Subcutaneous adipose tissue (tissue), 4 donors: ENCODE results near the gene COLEC11. TPM values are rescaled to one million over a fixed set of nuclear protein-coding genes. Genes with fewer than 3 reads are reported as not detected.

ENCODE experiments used
- total RNA-seq, 4 donors: library from RNA; depleted of rRNA; stranded (reverse); fragments of >200 nt; gene quantifications; one replicate each; pipeline ENCODE4 v1.1.0, GENCODE V29; 2016
- TF ChIP-seq, protein P1 (sequence below): fragments of 450-650 bp; IDR thresholded peaks from one replicate; pipeline ENCODE4 v1.5.1; 2016; ENCODE audit warnings: low read depth, mild to moderate bottlenecking, control low read depth, antibody characterized with exemption, moderate library complexity

COLEC11 gene
- total RNA-seq, 4 donors from 2014 or later, result 1.1 to 9.8 (median 2.3) TPM

DNA sequence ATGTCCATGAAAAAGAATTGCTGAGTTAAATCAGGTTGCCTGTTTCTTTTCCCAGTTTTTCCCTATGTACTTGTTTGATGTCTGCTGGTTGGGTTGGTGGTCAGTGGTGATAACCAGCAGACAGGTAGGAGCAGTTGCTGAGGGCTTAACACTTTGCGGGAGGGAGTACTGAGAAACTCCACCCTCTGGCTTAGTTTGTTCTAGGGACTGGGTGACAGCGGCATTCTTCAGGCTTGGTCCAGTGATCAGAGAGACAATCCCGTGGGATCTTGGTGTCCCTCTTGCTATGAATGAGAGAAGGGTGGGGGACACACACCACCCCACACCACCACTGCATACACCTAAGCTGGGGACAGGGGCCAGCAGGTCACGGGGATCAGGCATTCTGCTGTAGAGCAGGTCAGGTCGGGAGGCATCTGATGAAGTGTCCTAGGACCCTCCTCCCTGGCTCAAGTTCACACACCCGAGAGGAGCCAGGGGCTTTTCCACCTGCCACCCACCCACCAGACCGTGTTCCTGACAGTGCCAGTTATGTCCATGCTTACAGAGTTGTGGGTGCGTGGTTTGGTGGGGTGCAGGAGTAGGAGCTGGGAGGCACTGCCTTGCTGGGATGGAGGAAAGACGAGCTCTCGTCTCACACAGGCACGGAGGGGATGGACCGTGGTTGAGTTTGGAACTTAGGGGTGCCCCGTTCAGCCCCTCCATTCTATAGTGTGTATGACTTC, 41.8 kb downstream of the COLEC11 start:
- TF ChIP-seq, protein P1, sequence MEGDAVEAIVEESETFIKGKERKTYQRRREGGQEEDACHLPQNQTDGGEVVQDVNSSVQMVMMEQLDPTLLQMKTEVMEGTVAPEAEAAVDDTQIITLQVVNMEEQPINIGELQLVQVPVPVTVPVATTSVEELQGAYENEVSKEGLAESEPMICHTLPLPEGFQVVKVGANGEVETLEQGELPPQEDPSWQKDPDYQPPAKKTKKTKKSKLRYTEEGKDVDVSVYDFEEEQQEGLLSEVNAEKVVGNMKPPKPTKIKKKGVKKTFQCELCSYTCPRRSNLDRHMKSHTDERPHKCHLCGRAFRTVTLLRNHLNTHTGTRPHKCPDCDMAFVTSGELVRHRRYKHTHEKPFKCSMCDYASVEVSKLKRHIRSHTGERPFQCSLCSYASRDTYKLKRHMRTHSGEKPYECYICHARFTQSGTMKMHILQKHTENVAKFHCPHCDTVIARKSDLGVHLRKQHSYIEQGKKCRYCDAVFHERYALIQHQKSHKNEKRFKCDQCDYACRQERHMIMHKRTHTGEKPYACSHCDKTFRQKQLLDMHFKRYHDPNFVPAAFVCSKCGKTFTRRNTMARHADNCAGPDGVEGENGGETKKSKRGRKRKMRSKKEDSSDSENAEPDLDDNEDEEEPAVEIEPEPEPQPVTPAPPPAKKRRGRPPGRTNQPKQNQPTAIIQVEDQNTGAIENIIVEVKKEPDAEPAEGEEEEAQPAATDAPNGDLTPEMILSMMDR, result no peak

DNA sequence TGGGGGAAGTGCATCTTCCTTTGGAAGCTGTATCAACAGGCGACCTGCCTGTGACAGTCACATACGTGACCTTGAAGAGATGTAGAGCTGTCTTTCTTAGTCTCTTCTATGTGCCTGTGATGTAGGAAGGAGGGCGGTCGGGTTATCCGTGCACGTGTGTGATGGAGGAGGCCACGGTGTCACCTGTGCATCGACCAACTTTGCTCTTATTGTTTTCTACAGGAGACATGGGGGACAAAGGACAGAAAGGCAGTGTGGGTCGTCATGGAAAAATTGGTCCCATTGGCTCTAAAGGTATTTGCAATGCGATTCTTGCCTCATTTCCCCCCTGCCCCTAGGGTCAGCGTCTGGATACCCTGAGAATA, 42.4 kb downstream of the COLEC11 start:
- TF ChIP-seq, protein P1, result no peak

DNA sequence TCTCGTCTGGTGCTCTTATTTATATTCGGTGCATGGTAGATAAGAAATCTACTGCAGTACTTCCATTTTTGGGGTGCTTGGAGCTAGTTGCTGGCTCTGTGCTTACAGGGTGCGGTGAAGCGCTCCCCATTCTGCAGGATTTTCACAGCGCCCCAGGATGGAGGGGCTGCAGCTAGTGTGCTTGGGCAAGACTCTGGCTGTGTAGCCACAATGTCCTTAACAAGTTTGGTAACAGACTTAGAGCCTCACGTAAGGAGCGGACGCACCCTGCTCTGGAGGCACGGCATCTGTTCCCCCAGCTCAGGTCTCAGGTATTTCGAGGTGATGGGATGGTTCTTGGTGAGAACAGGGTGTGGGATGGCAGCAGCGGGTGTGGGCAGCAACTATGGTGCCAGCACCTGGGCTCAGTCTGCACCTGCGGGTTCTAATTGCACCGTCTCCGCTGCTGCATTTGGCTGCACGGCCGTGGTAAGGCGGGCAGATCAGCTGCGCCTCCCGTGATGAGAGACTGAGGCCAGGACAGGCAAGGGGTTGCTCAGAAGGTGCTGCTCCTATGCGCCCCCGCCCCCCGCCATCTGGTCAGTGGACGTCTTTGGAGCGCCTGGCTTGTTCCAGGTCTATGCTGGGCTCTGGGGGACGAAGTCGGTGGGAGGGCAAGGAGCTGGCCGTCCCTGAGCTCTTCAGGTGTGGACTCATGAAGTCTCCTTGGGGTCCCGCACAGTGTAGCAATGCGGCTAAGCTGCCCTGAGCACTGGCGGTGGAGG, 43.0 kb downstream of the COLEC11 start:
- TF ChIP-seq, protein P1, result no peak

DNA sequence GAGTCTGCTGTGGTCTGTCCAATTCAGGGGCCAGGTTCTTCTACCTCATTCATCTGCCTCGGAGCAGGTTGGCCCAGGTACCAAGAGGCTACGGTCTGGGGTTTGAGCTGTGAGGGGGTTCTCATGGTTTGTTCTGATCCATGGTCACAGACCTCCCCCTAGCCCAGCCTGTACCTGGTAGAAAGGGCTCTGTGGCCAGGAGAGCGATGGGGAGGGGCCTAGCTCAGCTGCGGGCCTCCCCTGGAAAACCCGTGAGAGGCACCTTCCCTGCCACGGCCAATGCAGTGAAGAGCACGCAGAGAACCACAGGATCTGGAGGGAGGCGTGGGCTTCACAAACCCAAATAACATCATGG, 43.5 kb downstream of the COLEC11 start:
- TF ChIP-seq, protein P1, result no peak

DNA sequence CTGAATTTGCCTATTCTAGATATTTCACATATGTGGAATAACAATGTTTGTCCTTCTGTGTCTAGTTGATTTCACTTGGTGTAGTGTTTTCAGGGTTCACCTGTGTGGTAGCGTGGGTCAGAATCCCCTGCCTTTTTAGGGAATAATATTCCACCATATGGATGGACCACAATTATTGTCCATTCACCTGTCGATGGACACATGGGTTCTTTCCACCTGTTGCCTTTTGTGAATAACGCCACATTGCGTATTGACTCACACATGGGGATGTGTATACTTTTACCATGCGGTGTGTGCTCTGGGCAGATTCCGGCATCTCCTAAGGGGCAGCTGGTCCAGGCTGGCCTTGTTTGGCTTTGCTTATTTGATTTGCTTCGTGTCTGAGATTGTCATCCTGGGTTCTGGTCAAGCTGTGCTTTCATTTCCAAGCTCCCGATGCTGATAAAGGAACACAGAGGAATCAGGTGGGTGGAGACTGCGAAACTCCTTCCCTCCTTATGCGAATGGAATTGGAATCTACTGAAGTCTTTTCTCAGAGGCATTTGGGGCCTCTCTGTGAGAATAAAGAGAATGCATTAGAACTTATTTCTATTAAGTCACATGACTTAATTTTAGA, 44.2 kb downstream of the COLEC11 start:
- TF ChIP-seq, protein P1, result no peak

DNA sequence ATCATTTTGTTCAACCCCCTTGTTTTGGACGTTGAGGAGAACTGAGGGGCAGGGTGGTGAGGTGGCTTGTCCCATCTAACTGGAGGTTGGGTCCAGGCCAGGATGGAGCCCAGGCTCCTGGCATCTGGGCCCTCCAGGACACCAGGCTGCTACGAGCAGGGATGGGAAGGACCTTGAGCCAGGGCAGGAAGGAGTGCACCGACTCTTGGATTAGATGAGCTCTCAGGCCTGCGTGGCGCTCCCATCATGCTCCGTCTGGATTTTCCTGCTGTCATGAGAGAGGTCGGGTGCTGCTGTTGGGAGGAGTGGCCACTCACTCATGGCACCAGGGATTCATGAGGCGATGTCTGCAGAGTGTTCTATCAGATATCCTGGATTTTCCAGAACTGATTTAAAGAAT, 44.7 kb downstream of the COLEC11 start:
- TF ChIP-seq, protein P1, result no peak

DNA sequence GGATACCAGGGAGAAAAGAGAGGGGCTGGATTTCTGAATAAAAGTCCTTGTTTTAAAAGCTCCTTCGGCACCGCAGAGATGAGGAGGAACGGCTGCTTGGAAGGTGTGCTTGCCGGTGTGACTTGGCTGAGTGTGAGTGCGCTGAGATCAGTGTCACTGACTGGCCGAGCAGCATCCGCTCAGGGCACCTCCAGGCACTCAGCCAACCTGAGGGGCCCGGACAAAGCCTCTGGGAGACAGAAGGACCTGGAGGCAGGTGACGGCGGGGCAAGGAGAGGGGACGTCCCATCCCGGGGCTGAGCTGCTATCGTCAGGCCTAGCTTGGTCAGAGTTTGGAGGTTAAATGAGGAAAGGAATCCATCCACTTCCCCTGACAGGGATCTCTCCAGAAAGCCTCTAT, 46.3 kb downstream of the COLEC11 start:
- TF ChIP-seq, protein P1, result no peak
